GM23248 (cell line): Measurements from ENCODE around the gene PARD3B.

Experiments used
- EZH2 ChIP-seq: fragments of 200-600 bp; sonication (generic); IDR thresholded peaks from 2 replicates; pipeline ENCODE4 v1.6.1; 2018; ENCODE audit warnings: antibody characterized with exemption, mild to moderate bottlenecking; ENCODE audit not compliant: insufficient read depth, poor library complexity, severe bottlenecking
- EZH2phosphoT487 ChIP-seq: fragments of 200-600 bp; sonication (generic); IDR thresholded peaks from 2 replicates; pipeline ENCODE4 v1.6.1; 2018; ENCODE audit warnings: antibody characterized with exemption, moderate library complexity, mild to moderate bottlenecking, low read depth; ENCODE audit not compliant: insufficient read depth

DNA sequence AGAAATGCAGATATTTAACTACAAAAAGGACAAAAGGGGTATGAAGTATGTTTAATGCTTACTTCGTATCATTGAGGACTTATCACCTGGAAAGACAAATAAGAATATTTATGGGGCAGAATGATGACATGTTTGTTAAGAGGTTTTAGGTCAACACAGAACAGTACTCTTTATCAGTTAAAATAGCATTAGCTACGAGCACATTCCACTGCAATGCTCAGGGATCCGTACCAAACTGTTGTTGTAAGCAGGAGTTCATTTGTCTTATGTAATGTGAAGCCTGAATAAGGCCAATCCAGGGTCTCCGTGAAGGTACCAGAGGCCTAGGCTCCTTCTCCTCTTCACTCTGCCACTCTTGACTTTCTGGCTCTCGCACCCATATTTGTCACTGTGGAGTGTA is 671.3 kb downstream of the PARD3B start:
- TF ChIP-seq EZH2 (no peak), EZH2phosphoT487 (no peak)
